WTC11 (cell line): Measurements from ENCODE around the gene ASB15. TPM values are rescaled to one million over a fixed set of nuclear protein-coding genes. Genes with fewer than 3 reads are reported as not detected.

ENCODE experiments used
- ATAC-seq: fragments of 200-7000 bp; cut with Tn5 transposase; 2 replicates; pipeline ENCODE4 v1.10.0; 2021; ENCODE audit warnings: mild to moderate bottlenecking, moderate library complexity
- CTCF ChIA-PET: fragments of 300-600 bp; sonication (Branson Sonifier 250); formaldehyde crosslinking; loops from one replicate; lab custom pipeline; 2021; ENCODE audit warnings: antibody characterized with exemption; lab: Charles Lee
- POLR2A ChIA-PET: fragments of 350-600 bp; sonication (Branson Sonifier 250); formaldehyde crosslinking; loops from one replicate; lab custom pipeline; 2021; ENCODE audit warnings: antibody characterized with exemption; lab: Charles Lee
- DNase-seq: peaks from one replicate; pipeline ENCODE4 v3.0.0; 2021; ENCODE audit warnings: low spot score
- H3K27ac Mint-ChIP-seq: 2 replicates; pipeline ENCODE4 v1.8.0; 2021; ENCODE audit warnings: mixed read lengths
- H3K27me3 Mint-ChIP-seq: 2 replicates; pipeline ENCODE4 v1.8.0; 2021; ENCODE audit warnings: low read depth, mild to moderate bottlenecking, moderate library complexity, mixed read lengths
- H3K36me3 Mint-ChIP-seq: 2 replicates; pipeline ENCODE4 v1.8.0; 2021; ENCODE audit warnings: mixed read lengths
- H3K4me1 Mint-ChIP-seq: 2 replicates; pipeline ENCODE4 v1.8.0; 2022; ENCODE audit warnings: mixed read lengths
- H3K4me3 Mint-ChIP-seq: 2 replicates; pipeline ENCODE4 v1.8.0; 2021; ENCODE audit warnings: mild to moderate bottlenecking, moderate library complexity, mixed read lengths
- H3K9me3 Mint-ChIP-seq: 2 replicates; pipeline ENCODE4 v1.8.0; 2021; ENCODE audit warnings: mixed read lengths
- EMX1 ChIP-seq: fragments of 250-450 bp; sonication (Bioruptor Pico); IDR thresholded peaks from 2 replicates; pipeline ENCODE4 v1.8.0; 2021; ENCODE audit warnings: mild to moderate bottlenecking
- ESRRA ChIP-seq: sonication (generic); formaldehyde crosslinking; IDR thresholded peaks from 2 replicates; pipeline ENCODE4 v1.8.1; 2022; ENCODE audit warnings: mild to moderate bottlenecking, missing genetic modification reagents, borderline replicate concordance
- JAZF1 ChIP-seq: fragments of 250-450 bp; sonication (Bioruptor Pico); IDR thresholded peaks from 2 replicates; pipeline ENCODE4 v1.9.0; 2021; ENCODE audit warnings: moderate library complexity, mild to moderate bottlenecking, inconsistent platforms
- MXD4 ChIP-seq: fragments of 250-450 bp; sonication (Bioruptor Pico); IDR thresholded peaks from 2 replicates; pipeline ENCODE4 v1.8.0; 2021; ENCODE audit warnings: mild to moderate bottlenecking, moderate library complexity, borderline replicate concordance
- NR2C2 ChIP-seq: sonication (generic); formaldehyde crosslinking; IDR thresholded peaks from 2 replicates; pipeline ENCODE4 v1.8.0; 2022; ENCODE audit warnings: mild to moderate bottlenecking, missing genetic modification reagents
- TCF7 ChIP-seq: sonication (generic); formaldehyde crosslinking; IDR thresholded peaks from 2 replicates; pipeline ENCODE4 v1.8.0; 2022; ENCODE audit warnings: mild to moderate bottlenecking, low read depth, missing genetic modification reagents, moderate library complexity
- ZNF232 ChIP-seq: sonication (generic); formaldehyde crosslinking; IDR thresholded peaks from 2 replicates; pipeline ENCODE4 v1.8.0; 2022; ENCODE audit warnings: mild to moderate bottlenecking, missing genetic modification reagents
- ZNF263 ChIP-seq: sonication (generic); formaldehyde crosslinking; IDR thresholded peaks from 2 replicates; pipeline ENCODE4 v1.8.1; 2022; ENCODE audit warnings: low read depth, mild to moderate bottlenecking, moderate library complexity, missing genetic modification reagents
- ZNF317 ChIP-seq: sonication (generic); formaldehyde crosslinking; IDR thresholded peaks from 2 replicates; pipeline ENCODE4 v1.8.1; 2023; ENCODE audit warnings: low read depth, mild to moderate bottlenecking, moderate library complexity, missing genetic modification reagents, borderline replicate concordance
- total RNA-seq: library from RNA; stranded (reverse); gene quantifications from 3 replicates; pipeline ENCODE4 v1.2.3, GENCODE V29; 2021
- TF ChIP-seq, protein P1 (sequence below): sonication (generic); formaldehyde crosslinking; IDR thresholded peaks from 2 replicates; pipeline ENCODE4 v1.8.1; 2022; ENCODE audit warnings: mild to moderate bottlenecking, moderate library complexity, missing genetic modification reagents
- TF ChIP-seq, protein P2 (sequence below): sonication (generic); formaldehyde crosslinking; IDR thresholded peaks from 2 replicates; pipeline ENCODE4 v1.8.1; 2023; ENCODE audit warnings: mild to moderate bottlenecking, moderate library complexity, missing genetic modification reagents
- TF ChIP-seq, protein P3 (sequence below): fragments of 200-600 bp; IDR thresholded peaks from 2 replicates; pipeline ENCODE4 v1.8.0; 2022; ENCODE audit warnings: antibody characterized with exemption
- TF ChIP-seq, protein P4 (sequence below): sonication (generic); formaldehyde crosslinking; IDR thresholded peaks from 2 replicates; pipeline ENCODE4 v1.8.1; 2023; ENCODE audit warnings: mild to moderate bottlenecking, missing genetic modification reagents
- TF ChIP-seq, protein P5 (sequence below): sonication (generic); formaldehyde crosslinking; IDR thresholded peaks from 2 replicates; pipeline ENCODE4 v1.8.1; 2022; ENCODE audit warnings: missing genetic modification reagents, borderline replicate concordance
- TF ChIP-seq, protein P6 (sequence below): fragments of 250-450 bp; sonication (Bioruptor Pico); IDR thresholded peaks from 2 replicates; pipeline ENCODE4 v2.1.2; 2022; ENCODE audit warnings: mild to moderate bottlenecking, moderate library complexity
- TF ChIP-seq, protein P7 (sequence below): sonication (generic); formaldehyde crosslinking; IDR thresholded peaks from 2 replicates; pipeline ENCODE4 v1.8.1; 2023; ENCODE audit warnings: mild to moderate bottlenecking, missing genetic modification reagents, moderate library complexity
- TF ChIP-seq, protein P8 (sequence below): sonication (generic); formaldehyde crosslinking; IDR thresholded peaks from 2 replicates; pipeline ENCODE4 v1.8.1; 2023; ENCODE audit warnings: mild to moderate bottlenecking, missing genetic modification reagents
- TF ChIP-seq, protein P9 (sequence below): sonication (generic); formaldehyde crosslinking; IDR thresholded peaks from 2 replicates; pipeline ENCODE4 v1.8.0; 2023; ENCODE audit warnings: mild to moderate bottlenecking, missing genetic modification reagents

ASB15 gene
- total RNA-seq, 1 experiment from 2014 or later: not detected

DNA sequence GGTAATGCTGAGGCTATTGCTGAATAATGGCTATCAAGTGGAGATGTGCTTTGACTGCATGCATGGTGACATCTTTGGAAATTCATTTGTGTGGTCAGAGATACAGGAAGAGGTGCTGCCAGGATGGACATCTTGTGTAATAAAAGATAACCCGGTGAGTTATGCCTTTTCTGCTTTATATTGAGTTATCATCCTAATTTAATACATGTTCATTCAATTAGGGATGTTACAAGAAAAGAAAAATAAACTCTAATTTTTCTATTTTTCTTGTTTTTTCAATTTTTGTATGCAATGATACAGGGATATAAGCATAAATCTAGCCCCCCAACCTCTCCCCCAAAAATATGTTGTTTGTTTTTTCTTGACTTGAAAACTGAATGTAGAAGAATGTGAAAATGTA lies 27.7 kb downstream of the ASB15 start:
- ATAC-seq (no peak), DNase-seq (no peak)
- Mint-ChIP-seq H3K4me1 (peaks cover 10% of the 10 kb centered on the region), H3K36me3 (no peaks in the 10 kb centered on the region), H3K27ac (no peak overlapping the region), H3K9me3 (peaks cover 11% of the 10 kb centered on the region), H3K4me3 (no peak overlapping the region), H3K27me3 (peaks cover 3% of the 10 kb centered on the region; the same call in 1 of the 2 replicates)
- POLR2A ChIA-PET: no interaction called here
- TF ChIP-seq ESRRA (CRISPR knock-in tag): no peak
- TF ChIP-seq TCF7 (CRISPR knock-in tag): no peak
- TF ChIP-seq, protein P1, sequence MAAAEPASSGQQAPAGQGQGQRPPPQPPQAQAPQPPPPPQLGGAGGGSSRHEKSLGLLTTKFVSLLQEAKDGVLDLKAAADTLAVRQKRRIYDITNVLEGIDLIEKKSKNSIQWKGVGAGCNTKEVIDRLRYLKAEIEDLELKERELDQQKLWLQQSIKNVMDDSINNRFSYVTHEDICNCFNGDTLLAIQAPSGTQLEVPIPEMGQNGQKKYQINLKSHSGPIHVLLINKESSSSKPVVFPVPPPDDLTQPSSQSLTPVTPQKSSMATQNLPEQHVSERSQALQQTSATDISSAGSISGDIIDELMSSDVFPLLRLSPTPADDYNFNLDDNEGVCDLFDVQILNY (CRISPR knock-in tag): no peak
- TF ChIP-seq, protein P2, sequence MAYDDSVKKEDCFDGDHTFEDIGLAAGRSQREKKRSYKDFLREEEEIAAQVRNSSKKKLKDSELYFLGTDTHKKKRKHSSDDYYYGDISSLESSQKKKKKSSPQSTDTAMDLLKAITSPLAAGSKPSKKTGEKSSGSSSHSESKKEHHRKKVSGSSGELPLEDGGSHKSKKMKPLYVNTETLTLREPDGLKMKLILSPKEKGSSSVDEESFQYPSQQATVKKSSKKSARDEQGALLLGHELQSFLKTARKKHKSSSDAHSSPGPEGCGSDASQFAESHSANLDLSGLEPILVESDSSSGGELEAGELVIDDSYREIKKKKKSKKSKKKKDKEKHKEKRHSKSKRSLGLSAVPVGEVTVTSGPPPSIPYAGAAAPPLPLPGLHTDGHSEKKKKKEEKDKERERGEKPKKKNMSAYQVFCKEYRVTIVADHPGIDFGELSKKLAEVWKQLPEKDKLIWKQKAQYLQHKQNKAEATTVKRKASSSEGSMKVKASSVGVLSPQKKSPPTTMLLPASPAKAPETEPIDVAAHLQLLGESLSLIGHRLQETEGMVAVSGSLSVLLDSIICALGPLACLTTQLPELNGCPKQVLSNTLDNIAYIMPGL (CRISPR knock-in tag): no peak
- TF ChIP-seq NR2C2 (CRISPR knock-in tag): no peak
- TF ChIP-seq, protein P3, sequence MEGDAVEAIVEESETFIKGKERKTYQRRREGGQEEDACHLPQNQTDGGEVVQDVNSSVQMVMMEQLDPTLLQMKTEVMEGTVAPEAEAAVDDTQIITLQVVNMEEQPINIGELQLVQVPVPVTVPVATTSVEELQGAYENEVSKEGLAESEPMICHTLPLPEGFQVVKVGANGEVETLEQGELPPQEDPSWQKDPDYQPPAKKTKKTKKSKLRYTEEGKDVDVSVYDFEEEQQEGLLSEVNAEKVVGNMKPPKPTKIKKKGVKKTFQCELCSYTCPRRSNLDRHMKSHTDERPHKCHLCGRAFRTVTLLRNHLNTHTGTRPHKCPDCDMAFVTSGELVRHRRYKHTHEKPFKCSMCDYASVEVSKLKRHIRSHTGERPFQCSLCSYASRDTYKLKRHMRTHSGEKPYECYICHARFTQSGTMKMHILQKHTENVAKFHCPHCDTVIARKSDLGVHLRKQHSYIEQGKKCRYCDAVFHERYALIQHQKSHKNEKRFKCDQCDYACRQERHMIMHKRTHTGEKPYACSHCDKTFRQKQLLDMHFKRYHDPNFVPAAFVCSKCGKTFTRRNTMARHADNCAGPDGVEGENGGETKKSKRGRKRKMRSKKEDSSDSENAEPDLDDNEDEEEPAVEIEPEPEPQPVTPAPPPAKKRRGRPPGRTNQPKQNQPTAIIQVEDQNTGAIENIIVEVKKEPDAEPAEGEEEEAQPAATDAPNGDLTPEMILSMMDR: no peak
- no peak for TF ChIP-seq EMX1 (CRISPR knock-in tag)
- TF ChIP-seq MXD4 (CRISPR knock-in tag): no peak
- TF ChIP-seq JAZF1: no peak
- TF ChIP-seq ZNF263: no peak
- CTCF ChIA-PET: no interaction called here

DNA sequence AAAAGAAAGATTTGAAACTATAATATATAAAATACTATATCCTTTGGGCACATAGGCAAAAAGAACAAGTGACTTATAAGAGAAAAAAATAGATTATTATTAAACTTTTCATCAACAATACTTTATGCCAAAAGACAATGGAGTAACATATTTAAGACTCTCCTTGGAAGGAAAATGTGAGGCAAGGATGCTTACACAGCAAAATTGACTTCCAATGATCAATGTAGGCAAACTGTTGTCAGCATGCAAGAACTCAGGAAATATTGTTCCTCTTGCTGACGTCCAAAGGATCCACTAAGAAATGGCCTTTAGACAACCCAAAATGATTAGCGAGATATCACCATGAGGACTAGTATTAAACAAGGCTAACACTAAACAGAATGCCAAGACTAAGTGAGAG lies 31.2 kb downstream of the ASB15 start:
- Mint-ChIP-seq H3K36me3 (no peaks in the 10 kb centered on the region), H3K27me3 (peaks cover 3% of the 10 kb centered on the region; the same call in 1 of the 2 replicates), H3K4me3 (no peak overlapping the region), H3K27ac (no peak overlapping the region), H3K4me1 (peaks cover 17% of the 10 kb centered on the region), H3K9me3 (no peaks in the 10 kb centered on the region)
- ChIA-PET CTCF (no interaction called here), POLR2A (no interaction called here)
- ATAC-seq (no peak), DNase-seq (no peak)
- TF ChIP-seq, protein P4, sequence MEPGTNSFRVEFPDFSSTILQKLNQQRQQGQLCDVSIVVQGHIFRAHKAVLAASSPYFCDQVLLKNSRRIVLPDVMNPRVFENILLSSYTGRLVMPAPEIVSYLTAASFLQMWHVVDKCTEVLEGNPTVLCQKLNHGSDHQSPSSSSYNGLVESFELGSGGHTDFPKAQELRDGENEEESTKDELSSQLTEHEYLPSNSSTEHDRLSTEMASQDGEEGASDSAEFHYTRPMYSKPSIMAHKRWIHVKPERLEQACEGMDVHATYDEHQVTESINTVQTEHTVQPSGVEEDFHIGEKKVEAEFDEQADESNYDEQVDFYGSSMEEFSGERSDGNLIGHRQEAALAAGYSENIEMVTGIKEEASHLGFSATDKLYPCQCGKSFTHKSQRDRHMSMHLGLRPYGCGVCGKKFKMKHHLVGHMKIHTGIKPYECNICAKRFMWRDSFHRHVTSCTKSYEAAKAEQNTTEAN (CRISPR knock-in tag): no peak
- TF ChIP-seq, protein P5, sequence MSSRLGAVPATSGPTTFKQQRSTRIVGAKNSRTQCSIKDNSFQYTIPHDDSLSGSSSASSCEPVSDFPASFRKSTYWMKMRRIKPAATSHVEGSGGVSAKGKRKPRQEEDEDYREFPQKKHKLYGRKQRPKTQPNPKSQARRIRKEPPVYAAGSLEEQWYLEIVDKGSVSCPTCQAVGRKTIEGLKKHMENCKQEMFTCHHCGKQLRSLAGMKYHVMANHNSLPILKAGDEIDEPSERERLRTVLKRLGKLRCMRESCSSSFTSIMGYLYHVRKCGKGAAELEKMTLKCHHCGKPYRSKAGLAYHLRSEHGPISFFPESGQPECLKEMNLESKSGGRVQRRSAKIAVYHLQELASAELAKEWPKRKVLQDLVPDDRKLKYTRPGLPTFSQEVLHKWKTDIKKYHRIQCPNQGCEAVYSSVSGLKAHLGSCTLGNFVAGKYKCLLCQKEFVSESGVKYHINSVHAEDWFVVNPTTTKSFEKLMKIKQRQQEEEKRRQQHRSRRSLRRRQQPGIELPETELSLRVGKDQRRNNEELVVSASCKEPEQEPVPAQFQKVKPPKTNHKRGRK (CRISPR knock-in tag): no peak
- no peak for TF ChIP-seq ZNF317 (CRISPR knock-in tag)
- TF ChIP-seq ZNF232 (CRISPR knock-in tag): no peak
- TF ChIP-seq, protein P6, sequence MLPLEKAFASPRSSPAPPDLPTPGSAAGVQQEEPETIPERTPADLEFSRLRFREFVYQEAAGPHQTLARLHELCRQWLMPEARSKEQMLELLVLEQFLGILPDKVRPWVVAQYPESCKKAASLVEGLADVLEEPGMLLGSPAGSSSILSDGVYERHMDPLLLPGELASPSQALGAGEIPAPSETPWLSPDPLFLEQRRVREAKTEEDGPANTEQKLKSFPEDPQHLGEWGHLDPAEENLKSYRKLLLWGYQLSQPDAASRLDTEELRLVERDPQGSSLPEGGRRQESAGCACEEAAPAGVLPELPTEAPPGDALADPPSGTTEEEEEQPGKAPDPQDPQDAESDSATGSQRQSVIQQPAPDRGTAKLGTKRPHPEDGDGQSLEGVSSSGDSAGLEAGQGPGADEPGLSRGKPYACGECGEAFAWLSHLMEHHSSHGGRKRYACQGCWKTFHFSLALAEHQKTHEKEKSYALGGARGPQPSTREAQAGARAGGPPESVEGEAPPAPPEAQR (CRISPR knock-in tag): no peak
- TF ChIP-seq, protein P7, sequence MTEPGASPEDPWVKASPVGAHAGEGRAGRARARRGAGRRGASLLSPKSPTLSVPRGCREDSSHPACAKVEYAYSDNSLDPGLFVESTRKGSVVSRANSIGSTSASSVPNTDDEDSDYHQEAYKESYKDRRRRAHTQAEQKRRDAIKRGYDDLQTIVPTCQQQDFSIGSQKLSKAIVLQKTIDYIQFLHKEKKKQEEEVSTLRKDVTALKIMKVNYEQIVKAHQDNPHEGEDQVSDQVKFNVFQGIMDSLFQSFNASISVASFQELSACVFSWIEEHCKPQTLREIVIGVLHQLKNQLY (CRISPR knock-in tag): no peak
- TF ChIP-seq MXD4 (CRISPR knock-in tag): no peak
- TF ChIP-seq, protein P8, sequence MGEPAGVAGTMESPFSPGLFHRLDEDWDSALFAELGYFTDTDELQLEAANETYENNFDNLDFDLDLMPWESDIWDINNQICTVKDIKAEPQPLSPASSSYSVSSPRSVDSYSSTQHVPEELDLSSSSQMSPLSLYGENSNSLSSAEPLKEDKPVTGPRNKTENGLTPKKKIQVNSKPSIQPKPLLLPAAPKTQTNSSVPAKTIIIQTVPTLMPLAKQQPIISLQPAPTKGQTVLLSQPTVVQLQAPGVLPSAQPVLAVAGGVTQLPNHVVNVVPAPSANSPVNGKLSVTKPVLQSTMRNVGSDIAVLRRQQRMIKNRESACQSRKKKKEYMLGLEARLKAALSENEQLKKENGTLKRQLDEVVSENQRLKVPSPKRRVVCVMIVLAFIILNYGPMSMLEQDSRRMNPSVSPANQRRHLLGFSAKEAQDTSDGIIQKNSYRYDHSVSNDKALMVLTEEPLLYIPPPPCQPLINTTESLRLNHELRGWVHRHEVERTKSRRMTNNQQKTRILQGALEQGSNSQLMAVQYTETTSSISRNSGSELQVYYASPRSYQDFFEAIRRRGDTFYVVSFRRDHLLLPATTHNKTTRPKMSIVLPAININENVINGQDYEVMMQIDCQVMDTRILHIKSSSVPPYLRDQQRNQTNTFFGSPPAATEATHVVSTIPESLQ: no peak
- no peak for TF ChIP-seq TCF7 (CRISPR knock-in tag)
- TF ChIP-seq, protein P9, sequence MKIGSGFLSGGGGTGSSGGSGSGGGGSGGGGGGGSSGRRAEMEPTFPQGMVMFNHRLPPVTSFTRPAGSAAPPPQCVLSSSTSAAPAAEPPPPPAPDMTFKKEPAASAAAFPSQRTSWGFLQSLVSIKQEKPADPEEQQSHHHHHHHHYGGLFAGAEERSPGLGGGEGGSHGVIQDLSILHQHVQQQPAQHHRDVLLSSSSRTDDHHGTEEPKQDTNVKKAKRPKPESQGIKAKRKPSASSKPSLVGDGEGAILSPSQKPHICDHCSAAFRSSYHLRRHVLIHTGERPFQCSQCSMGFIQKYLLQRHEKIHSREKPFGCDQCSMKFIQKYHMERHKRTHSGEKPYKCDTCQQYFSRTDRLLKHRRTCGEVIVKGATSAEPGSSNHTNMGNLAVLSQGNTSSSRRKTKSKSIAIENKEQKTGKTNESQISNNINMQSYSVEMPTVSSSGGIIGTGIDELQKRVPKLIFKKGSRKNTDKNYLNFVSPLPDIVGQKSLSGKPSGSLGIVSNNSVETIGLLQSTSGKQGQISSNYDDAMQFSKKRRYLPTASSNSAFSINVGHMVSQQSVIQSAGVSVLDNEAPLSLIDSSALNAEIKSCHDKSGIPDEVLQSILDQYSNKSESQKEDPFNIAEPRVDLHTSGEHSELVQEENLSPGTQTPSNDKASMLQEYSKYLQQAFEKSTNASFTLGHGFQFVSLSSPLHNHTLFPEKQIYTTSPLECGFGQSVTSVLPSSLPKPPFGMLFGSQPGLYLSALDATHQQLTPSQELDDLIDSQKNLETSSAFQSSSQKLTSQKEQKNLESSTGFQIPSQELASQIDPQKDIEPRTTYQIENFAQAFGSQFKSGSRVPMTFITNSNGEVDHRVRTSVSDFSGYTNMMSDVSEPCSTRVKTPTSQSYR (CRISPR knock-in tag): no peak
